GM21447 (cell line): ENCODE data around the gene LDLRAP1.
"Not testable (repeated sequence)": the region's sequence is repeated elsewhere in the genome, so short reads cannot be mapped to it uniquely, and the experiment has no call there.

Experiments
- ATAC-seq: cut with Tn5 transposase; IDR thresholded peaks from one replicate; pipeline ENCODE4 v1.9.1; 2021; ENCODE audit not compliant: unreplicated experiment

LDLRAP1 gene

DNA sequence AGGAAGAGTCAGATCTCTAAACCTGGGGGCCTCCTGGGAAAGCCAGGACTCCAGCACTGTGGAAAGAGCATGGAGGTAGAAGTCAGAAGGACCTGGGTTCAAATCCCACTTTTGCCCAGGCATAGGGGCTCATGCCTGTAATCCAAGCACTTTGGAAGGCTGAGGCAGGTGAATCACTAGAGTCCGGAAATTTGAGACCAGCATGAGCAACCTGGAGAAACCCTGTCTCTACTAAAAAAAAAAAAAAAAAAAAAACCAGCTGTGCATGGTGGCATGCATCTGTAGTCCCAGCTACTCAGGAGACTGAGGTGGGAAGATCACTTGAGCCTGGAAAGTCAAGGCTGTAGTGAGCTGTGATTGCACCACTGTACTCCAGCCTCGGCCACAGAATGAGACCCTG, 31.8 kb downstream of the LDLRAP1 start:
- ATAC-seq: no peak

DNA sequence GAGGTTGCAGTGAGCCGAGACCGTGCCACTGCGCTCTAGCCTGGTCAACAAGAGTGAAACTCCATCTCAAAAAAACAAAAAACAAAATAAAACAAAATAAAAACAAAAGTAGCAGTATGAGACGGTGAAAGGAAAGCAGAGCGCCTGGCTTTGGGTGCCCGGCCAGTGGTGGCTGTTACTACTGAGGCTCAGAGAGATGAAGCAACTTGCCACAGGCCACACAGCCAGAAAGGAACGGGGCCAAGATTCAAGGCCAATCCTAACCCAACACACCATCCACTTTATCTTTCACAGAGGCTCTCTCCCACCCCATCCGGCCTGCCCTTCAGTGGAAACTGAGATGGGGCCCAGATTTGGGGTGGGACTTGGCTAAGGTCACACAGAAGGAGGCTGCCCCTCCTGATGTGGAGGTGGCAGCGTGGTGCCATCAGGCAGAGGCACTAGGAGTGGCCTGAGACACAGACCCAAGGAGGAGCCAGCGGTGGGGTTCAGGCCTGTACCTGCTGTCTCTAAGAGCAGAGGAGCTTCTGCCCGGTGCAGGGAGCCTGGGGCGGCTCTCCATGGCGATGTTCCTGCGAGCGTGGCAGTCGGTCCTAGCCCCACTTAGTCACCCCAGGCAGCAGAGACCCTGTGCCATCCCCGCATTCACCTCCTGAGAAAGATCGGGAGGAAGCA, 33.2 kb downstream of the LDLRAP1 start:
- no peak for ATAC-seq

DNA sequence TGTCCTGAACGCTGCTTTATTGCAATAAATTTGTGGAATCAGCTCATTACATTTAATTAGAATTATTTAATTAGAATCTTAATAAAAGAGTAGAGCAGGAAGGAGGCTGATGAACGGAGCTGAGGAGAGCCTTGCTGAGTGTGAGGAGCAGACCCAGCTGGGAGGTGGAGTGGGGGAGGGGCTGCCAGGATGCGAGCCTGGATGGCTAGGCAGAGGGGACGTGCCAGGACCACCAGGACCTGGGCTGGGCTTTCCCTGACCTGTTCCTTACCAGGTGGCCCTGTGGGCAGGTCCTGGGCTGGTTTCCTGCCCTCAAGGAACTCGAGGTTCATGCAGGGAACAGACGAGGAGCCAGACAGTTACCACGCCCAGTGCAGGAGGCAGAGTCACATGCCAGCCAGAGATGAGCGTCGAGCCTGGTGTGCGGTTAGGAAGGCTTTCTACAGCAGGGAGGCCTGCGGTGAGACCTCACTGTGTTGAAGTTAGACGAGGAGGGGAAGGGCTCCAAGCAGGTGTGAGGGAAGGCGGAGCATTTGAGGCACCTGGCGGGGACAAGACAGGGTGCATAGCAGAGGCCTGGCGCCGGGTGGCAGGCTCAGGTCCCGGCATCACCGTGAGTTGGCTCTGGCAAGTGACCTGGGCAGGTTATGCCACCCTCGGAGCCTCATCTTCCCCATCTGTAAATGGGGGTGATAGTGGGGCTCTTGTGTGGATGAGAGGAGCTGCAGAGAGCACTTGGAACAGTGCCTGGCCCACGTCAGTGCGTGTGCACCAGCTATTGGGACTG, 33.9 kb downstream of the LDLRAP1 start:
- ATAC-seq: no peak

DNA sequence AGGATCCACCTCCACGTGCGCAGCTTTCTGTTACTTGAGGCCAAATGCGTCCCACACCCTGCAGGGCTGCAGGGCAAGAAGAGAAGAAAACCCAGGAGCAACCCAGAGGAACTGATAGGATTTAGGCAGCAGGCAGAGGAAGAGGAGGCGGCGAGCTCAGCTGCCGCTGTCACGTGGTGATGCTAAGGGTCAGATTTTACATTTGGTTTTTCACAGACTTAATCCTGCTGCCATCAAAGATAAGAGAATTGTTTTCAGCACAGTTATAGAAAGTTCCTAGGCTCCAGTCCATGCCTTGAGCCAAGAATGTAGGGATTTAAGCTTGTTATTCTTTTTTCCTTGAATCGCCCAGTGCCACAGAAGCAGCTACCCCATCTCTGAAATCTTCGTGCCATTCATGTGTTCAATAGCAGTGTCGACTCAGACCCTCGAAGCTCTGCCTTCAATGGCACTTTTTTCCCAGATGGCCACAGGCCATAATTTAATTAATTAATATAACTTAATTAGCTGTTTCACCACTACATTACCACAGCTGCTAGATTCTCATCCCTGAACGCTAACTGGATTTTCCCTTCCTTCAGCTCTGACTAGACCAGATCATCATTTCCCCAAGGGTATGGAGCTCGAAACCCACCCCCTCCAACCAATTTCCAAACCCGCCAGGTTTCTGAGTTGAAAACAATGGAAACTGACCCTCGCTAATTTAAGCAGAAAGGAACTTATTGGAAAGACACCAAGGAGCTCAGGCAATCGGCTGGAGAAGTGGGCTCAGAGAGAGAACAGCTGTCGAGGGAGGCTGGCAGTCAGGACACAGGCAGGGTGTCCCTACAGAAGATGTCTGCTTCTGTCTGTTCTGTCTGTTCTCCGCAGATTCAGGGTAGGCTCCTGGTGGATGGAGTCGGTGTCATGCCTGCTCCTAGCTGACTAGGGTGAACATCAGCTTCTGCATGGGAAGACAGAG, 36.2 kb downstream of the LDLRAP1 start:
- no peak for ATAC-seq

GRCh38 chr1:25580927-25581326, 37.5 kb downstream of the LDLRAP1 start:
- ATAC-seq: no peak

- no peak for ATAC-seq
These were observed 38.4 kb downstream of the LDLRAP1 start for GRCh38 chr1:25581764-25582163.

DNA sequence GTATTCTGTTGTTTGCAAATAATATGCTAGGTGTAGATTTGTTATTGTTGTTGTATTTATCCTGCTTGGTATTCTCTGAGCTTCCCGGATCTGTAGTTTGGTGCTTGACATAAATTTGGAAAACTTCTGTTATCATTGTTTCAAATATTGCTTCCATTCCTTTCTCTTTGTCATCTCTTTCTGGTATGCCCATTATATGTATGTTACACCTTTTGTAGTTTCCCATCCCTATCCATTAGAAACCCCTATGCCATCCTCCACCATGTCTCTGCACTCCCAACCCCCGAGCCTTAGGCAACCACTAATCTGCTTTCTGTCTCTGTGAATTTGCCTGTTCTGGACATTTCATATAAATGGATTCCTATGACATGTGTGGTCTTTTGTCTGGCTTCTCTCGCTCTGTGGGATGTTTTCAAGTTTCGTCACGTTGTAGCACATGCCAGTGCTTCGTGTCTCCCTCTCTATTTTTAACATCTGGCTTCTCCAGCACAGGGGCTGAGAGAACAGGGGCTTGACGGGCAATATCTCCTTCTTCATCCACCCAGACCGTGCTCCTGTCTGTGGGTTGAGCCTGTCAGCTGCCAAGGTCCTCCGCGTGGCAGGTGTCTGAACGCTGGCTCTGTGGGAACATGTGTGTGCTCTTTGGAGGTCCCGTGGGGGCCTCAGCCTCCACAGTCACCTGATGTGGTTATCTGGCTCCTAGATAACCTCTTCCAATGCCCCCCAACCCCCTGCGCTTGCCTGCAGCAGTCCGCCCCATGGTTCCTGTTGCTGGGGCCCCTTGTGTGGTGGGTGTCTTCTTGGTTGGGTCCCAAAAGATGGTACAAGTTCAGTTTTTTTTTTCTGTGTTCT, 40.3 kb downstream of the LDLRAP1 start:
- no peak for ATAC-seq

DNA sequence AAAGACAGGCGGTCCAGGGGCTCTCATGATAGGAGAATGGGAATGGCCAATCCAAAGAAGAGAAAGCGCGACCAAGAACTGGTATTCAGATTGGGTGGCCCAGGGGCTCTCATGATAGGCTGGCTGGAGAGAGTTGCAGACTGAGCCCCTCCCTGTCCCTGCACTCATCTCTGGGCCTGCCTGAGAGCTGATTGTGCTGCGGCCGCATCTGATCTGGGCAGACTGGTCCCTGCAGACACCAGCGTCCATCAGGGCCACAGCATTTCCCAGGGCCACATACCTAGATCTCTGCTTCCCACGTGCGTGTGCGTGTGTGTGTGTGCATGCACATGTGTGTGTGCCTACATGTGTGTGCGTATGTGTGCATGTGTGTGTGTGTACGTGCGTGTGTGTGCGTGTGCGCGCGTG, 42.8 kb downstream of the LDLRAP1 start:
- ATAC-seq: no peak

- ATAC-seq: no peak
These were observed 43.9 kb downstream of the LDLRAP1 start for GRCh38 chr1:25587290-25587689.

DNA sequence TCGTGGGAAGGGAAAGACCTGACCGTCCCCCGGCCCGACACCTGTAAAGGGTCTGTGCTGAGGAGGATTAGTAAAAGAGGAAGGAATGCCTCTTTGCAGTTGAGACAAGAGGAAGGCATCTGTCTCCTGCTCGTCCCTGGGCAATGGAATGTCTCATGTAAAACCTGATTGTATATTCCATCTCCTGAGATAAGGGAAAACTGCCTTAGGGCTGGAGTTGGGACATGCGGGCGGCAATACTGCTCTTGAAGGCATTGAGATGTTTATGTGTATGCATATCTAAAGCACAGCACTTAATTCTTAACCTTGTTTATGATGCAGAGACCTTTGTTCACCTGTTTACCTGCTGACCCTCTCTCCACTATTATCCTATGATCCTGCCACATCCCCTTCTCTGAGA, 44.8 kb downstream of the LDLRAP1 start:
- not testable (repeated sequence) for ATAC-seq

GRCh38 chr1:25588786-25589185, 45.4 kb downstream of the LDLRAP1 start:
- not testable (repeated sequence) for ATAC-seq

DNA sequence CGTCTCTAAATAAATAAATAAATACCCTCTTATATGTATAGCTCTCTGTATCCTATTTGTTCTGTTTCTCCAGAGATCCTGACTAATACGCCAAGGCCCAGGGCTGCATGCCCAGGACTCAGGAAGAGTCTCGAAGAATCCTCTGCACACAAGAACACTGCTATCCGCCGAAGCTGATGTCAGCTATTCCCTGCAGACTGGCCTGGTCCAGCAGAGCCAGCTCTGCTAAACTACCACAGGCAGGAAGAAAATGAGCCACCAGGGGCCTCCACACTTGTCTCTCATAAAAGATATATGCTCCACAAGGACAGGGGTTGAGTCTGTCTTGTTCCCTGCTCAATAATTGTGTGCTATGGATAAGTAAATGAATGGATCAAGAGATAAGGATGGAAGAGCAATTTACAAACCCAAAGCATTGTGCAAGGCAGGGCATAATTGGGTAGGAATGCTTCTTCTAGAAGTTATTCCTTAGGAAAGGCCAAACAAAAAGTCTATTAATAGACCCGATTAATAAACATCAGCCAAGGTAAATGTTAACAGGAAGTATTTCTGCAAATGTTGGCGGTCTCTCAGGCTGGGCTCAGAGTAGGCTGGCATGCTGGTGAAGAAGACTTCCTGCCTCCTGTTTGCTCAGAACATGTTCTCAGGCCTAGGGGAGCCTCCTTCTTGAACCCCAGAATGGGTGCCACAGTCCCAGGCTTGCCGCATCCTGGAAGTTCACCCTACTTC, 46.9 kb downstream of the LDLRAP1 start:
- no peak for ATAC-seq

DNA sequence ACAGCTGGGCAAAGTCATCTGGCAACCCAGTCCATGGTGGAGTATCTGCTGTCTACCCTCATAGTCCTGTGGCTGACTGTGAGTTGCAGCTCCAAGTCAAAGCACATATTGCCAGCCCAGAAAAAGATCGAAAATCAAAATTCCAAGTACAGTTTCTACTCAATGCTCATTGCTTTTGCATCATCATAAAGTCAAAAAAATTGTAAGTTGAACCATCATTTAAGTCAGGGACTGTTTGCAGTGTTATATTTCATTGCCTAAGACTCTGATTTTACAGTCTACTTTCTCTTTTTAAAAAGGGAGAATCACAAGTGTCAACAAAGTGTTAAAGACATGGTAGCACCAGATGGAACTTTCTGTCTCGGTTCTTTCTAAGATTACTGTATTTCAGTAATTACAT, 50.5 kb downstream of the LDLRAP1 start:
- no peak for ATAC-seq

DNA sequence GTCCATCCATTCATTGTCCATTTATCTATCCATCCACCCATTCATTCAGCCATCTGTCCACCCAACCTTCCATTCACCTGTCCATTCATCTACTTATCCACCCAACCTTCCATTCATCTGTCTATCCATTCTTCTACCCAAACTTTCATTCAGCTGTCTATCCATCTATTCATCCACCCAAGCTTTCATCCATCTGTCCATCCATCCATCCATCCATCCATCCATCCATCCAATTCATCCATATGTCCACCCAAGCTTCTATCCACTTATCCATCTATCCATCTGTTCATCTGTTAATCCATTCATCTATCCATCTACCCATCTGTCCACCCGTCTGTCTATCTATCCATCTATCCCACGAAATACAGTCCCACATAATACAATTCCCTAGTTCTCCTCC, 51.6 kb downstream of the LDLRAP1 start:
- ATAC-seq: no peak

DNA sequence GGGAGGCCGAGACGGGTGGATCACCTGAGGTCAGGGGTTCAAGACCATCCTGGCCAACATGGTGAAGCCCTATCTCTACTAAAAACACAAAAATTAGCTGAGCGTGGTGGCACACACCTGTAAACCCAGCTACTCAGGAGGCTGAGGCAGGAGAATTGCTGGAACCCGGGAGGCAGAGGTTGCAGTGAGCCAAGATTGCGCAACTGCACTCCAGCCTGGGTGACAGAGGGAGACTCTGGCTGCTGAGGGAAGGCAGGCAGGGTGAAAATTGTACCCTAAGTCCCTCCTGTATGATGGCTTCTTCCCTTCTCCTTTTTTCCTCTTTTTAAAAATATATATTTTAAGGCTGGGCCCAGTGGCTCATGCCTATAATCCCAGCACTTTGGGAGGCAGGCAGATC, 53.2 kb downstream of the LDLRAP1 start:
- not testable (repeated sequence) for ATAC-seq

DNA sequence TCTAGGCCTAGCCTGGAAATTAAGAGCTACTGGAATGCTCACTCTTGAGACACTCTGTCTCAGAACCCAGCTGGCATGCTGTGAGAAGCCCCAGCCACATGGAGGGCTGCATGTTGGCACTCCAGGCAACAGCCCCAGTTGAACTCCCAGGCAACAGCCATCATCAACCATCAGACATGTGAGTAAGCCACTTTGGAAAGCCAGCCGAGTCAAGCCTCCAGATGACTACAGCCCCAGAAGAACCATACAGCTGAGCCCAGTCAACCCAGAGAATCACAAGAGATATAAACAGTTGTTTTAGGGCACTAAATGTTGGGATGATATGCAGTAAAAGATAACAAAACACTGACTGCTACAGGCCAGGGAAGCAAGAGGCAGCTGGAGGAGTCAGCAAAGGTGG, 55.5 kb downstream of the LDLRAP1 start:
- ATAC-seq: no peak

DNA sequence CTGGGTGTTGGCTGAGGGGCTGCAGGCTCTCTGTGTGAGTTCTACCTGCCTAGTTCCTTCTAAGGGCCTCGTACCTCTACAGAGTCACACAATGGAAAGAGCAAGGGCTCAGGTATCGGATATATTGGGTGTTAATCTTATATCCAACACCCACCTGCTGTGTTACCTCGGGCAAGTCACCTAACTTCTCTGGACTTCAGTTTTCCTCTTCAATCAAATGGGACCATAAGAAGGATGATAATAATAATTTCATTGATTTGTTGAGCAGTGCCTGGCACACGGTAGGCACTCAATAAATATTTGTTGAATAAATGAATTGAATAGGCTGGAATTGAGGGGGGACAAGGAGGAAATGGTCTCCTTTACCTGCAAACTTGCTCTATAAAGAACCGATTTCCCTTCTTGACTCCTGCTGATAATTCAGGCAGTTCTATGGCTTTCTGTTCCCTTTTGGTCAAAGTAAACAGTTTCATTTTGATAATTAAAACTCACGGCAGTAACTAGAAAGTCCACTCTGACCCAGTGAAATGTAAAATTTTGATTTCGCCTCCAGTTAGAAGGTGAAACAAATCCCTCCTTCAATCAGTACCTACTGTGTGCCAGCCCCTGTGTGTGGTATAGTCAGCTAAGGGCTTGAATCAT, 56.7 kb downstream of the LDLRAP1 start:
- ATAC-seq: no peak

DNA sequence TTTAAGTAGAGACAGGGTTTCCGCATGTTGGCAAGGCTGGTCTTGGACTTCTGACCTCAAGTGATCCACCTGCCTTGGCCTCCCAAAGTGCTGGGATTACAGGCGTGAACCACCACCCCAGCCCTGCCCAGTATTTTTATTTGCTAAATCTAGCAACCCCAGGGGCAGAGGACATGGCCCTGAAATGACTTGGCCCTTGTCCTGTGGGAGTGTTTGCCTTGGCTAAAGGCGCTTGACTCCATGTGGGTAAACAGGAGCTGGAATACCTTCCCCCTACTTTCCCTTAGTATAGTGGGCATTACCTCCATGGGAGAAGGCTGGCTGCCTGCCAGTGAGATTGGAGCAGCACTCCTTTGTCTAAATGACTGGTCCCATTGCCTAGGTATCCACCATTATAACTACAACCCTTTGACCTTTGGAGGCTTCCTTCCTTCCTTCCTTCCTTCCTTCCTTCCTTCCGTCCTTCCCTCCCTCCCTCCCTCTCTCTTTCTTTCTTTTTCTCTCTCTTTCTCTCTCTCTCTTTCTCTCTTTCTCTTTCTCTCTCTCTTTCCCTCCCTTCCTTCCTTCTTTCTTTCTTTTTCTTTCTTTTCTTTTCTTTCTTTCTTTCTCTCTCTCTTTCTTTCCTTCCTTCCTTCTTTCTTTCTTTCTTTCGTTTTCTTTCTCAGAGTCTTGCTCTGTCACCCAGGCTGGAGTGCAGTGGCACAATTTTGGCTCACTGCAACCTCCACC, 57.7 kb downstream of the LDLRAP1 start:
- not testable (repeated sequence) for ATAC-seq
